K562 (cell line): ENCODE results near the gene PANK2. TPM values are rescaled to one million over a fixed set of nuclear protein-coding genes. Genes with fewer than 3 reads are reported as not detected.
A peak's percentile ranks its signal among the peaks of the same experiment; 100 is the strongest.

Source experiments
- ATAC-seq: fragments of 200-7000 bp; cut with Tn5 transposase; 3 replicates; pipeline ENCODE4 v1.9.1; 2020; ENCODE audit warnings: moderate library complexity
- BruUV-seq: library from RNA; stranded (reverse); fragments of 400-500 nt; replicated peaks from 2 replicates; lab custom pipeline; 2021; lab: Mats Ljungman, UMichigan
- CTCF ChIA-PET: fragments of 300-600 bp; formaldehyde crosslinking; extraction: SDS; loops from one replicate; lab custom pipeline; 2021; ENCODE audit warnings: low intra/inter-chr PET ratio; lab: Yijun Ruan, JAX
- POLR2A ChIA-PET: fragments of 300-600, 350-650 bp; sonication (Branson Sonifier 250); formaldehyde crosslinking; extraction: SDS; loops from one replicate; lab custom pipeline; 2021; ENCODE audit warnings: antibody characterized with exemption, inconsistent platforms; lab: Yijun Ruan, JAX
- DNase-seq, 4 experiments: peaks; one replicate each; pipeline versions ENCODE4 v3.0.0 to v3.0.0-alpha.2; 2011 to 2018; ENCODE audit warnings: low spot score in 3 of 4, mixed read lengths in 3 of 4; ENCODE audit errors: extremely low read depth in 1 of 4
- FAIRE-seq: peaks from 2 replicates; lab custom pipeline; 2011; peaks lifted over from hg19 to GRCh38; lab: Jason Lieb, UNC
- H2AFZ ChIP-seq: 2 replicates; pipeline ENCODE4 v1.6.0; 2011; ENCODE audit warnings: low read depth, low read length, control low read depth, inconsistent platforms
- H3K27ac ChIP-seq: fragments of 200-600 bp; 3 replicates; pipeline ENCODE4 v1.8.0; 2011; ENCODE audit warnings: low read depth, mild to moderate bottlenecking, control low read depth, inconsistent platforms, low read length, moderate library complexity, mixed read lengths; ENCODE audit errors: extremely low read depth
- H3K27me3 ChIP-seq, 2 experiments: fragments of 300-600 bp in 1 of 2; 2 replicates in 1 of 2; 3 replicates in 1 of 2; pipeline versions ENCODE4 v1.6.0 to v1.8.0; 2011; ENCODE audit warnings: inconsistent platforms in 2 of 2, low read length in 2 of 2, mild to moderate bottlenecking in 1 of 2, mixed read lengths in 1 of 2, moderate library complexity in 1 of 2; ENCODE audit not compliant: control insufficient read depth in 2 of 2, insufficient read depth in 2 of 2
- H3K36me3 ChIP-seq: fragments of 300-600 bp; 3 replicates; pipeline ENCODE4 v1.8.0; 2011; ENCODE audit warnings: mild to moderate bottlenecking, low read length, inconsistent platforms; ENCODE audit not compliant: control insufficient read depth, insufficient read depth
- H3K4me1 ChIP-seq, 2 experiments: fragments of 200-600 bp in 1 of 2; replicated peaks in 1 of 2; 2 replicates in 1 of 2; 3 replicates in 1 of 2; pipeline versions ENCODE4 v1.5.1 to v1.8.0; 2011; ENCODE audit warnings: inconsistent platforms in 2 of 2, low read length in 2 of 2, mild to moderate bottlenecking in 1 of 2, mixed read lengths in 1 of 2, moderate library complexity in 1 of 2; ENCODE audit not compliant: control insufficient read depth in 2 of 2, insufficient read depth in 2 of 2
- H3K4me2 ChIP-seq: 2 replicates; pipeline ENCODE4 v1.6.1; 2011; ENCODE audit warnings: low read length, control low read depth, inconsistent platforms, mixed read lengths; ENCODE audit not compliant: insufficient read depth
- H3K4me3 ChIP-seq: fragments of 200-600 bp; sonication (generic), shearing (Covaris generic); 2 replicates; pipeline ENCODE4 v1.5.1; 2016; ENCODE audit warnings: control low read depth, inconsistent platforms
- H3K79me2 ChIP-seq: fragments of 200-600 bp; 3 replicates; pipeline ENCODE4 v1.8.0; 2011; ENCODE audit warnings: low read length, inconsistent platforms; ENCODE audit not compliant: control insufficient read depth, insufficient read depth
- H3K9ac ChIP-seq, 2 experiments: 2 replicates each; pipeline versions ENCODE4 v1.6.0 to v1.6.1; 2011; ENCODE audit warnings: low read depth in 2 of 2, low read length in 2 of 2, control low read depth in 1 of 2, inconsistent platforms in 1 of 2, mild to moderate bottlenecking in 1 of 2, mixed read lengths in 1 of 2; ENCODE audit not compliant: insufficient read depth in 1 of 2
- H3K9me1 ChIP-seq: one replicate; pipeline ENCODE4 v1.6.0; 2011; ENCODE audit warnings: inconsistent platforms, mild to moderate bottlenecking, low read length, moderate library complexity; ENCODE audit not compliant: control insufficient read depth, insufficient read depth
- H3K9me3 ChIP-seq: replicated peaks from 2 replicates; pipeline ENCODE4 v1.5.1; 2011; ENCODE audit warnings: low read depth, low read length, inconsistent platforms; ENCODE audit not compliant: control insufficient read depth, insufficient read depth
- H4K20me1 ChIP-seq: replicated peaks from 2 replicates; pipeline ENCODE4 v1.6.1; 2011; ENCODE audit warnings: low read length, inconsistent platforms, mixed read lengths; ENCODE audit not compliant: control insufficient read depth, insufficient read depth
- BDP1 ChIP-seq: IDR thresholded peaks from 3 replicates; pipeline ENCODE4 v1.6.1; 2011; ENCODE audit not compliant: insufficient read length, insufficient read depth
- CCAR2 ChIP-seq: fragments of 200-400 bp; formaldehyde crosslinking; IDR thresholded peaks from 2 replicates; pipeline ENCODE4 v1.6.1; 2017; ENCODE audit warnings: mild to moderate bottlenecking, low read depth, low read length
- EGR1 ChIP-seq: fragments of 450-650 bp; conservative IDR thresholded peaks from 2 replicates; pipeline ENCODE4 v1.6.1; 2017; ENCODE audit warnings: mild to moderate bottlenecking
- ELF1 ChIP-seq: fragments of 200-800 bp; sonication (Bioruptor generic); IDR thresholded peaks from 2 replicates; pipeline ENCODE4 v1.6.1; 2016; ENCODE audit warnings: missing genetic modification characterization, missing compliant biosample characterization
- ELF4 ChIP-seq: fragments of 450-650 bp; formaldehyde crosslinking; IDR thresholded peaks from 2 replicates; pipeline ENCODE4 v1.4.0; 2022; ENCODE audit warnings: missing genetic modification characterization
- FOXA1 ChIP-seq: fragments of 450-650 bp; IDR thresholded peaks from 2 replicates; pipeline ENCODE4 v1.6.1; 2016; ENCODE audit warnings: mild to moderate bottlenecking, borderline replicate concordance
- KDM4B ChIP-seq, 2 experiments: fragments of 450-650 bp in 1 of 2; sonication (generic) in 1 of 2; IDR thresholded peaks; 2 replicates each; pipeline ENCODE4 v1.6.1; 2016 to 2017; ENCODE audit warnings: borderline replicate concordance in 2 of 2, antibody characterized with exemption in 1 of 2, low read depth in 1 of 2, mild to moderate bottlenecking in 1 of 2
- MAFG ChIP-seq: fragments of 450-650 bp; conservative IDR thresholded peaks from 2 replicates; pipeline ENCODE4 v1.6.1; 2016; ENCODE audit warnings: missing genetic modification characterization, missing compliant biosample characterization
- MTA3 ChIP-seq: fragments of 450-650 bp; formaldehyde crosslinking; IDR thresholded peaks from 2 replicates; pipeline ENCODE4 v1.6.1; 2017; ENCODE audit warnings: mild to moderate bottlenecking, borderline replicate concordance
- POLR3G ChIP-seq: IDR thresholded peaks from 2 replicates; pipeline ENCODE4 v1.6.1; 2011; ENCODE audit not compliant: insufficient read length, insufficient replicate concordance; ENCODE audit errors: extremely low read depth
- TEAD1 ChIP-seq, 2 experiments: fragments of 450-650 bp in 1 of 2; sonication (generic) in 1 of 2; formaldehyde crosslinking; IDR thresholded peaks; 2 replicates each; pipeline versions ENCODE4 v1.4.0 to v1.8.0; 2020 to 2022; ENCODE audit warnings: mild to moderate bottlenecking in 2 of 2, missing genetic modification reagents in 1 of 2
- ZEB2 ChIP-seq: fragments of 450-650 bp; IDR thresholded peaks from 2 replicates; pipeline ENCODE4 v1.6.1; 2016
- ZNF280B ChIP-seq: fragments of 250-450 bp; sonication (Bioruptor Pico); IDR thresholded peaks from 2 replicates; pipeline ENCODE4 v1.5.1; 2021; ENCODE audit warnings: mild to moderate bottlenecking
- ZNF75A ChIP-seq: fragments of 450-650 bp; formaldehyde crosslinking; IDR thresholded peaks from 2 replicates; pipeline ENCODE4 v1.4.0; 2020; ENCODE audit warnings: mild to moderate bottlenecking
- WGBS: fragments of 100-300 bp; shearing (Covaris generic); methylation state at CpG from one replicate; pipeline ENCODE4 v1.1.6; 2016; ENCODE audit warnings: low coverage, mixed read lengths; ENCODE audit not compliant: insufficient coverage; ENCODE audit errors: missing lambda C conversion rate; 5-methylcytosine and 5-hydroxymethylcytosine counted together
- in situ Hi-C: fragments of 300-500 bp; cut with MboI; formaldehyde crosslinking; loops from 4 replicates; pipeline ENCODE4 v1.15.0; 2018; ENCODE audit warnings: inconsistent platforms, mixed read lengths
- intact Hi-C: fragments of 100-400 bp; cut with micrococcal nuclease; formaldehyde crosslinking; loops from 2 replicates; pipeline ENCODE4 v1.14.2; 2022
- polyA plus RNA-seq, 8 experiments: library from polyadenylated mRNA; depleted of rRNA in 4 of 8; stranded (reverse) in 5 of 8; unstranded in 3 of 8; fragments of >200 nt; fragmentation: Nextera tagmentation in 2 of 8; fragmentation: Illumina TruSeq in 1 of 8; extraction: Ambion mirVana in 2 of 8; extraction: Trizol in 1 of 8; gene quantifications; 2 replicates each; pipeline versions ENCODE4 v1.2.1 to v1.2.3, GENCODE V29; 2011 to 2014; ENCODE audit warnings: inconsistent platforms in 1 of 8, missing spikeins in 1 of 8
- total RNA-seq, 7 experiments: library from RNA; depleted of rRNA in 6 of 7; stranded (reverse); fragments of >200 nt in 6 of 7; fragmentation: Illumina TruSeq in 2 of 7; extraction: Trizol in 2 of 7; gene quantifications; 2 replicates each; pipeline versions ENCODE4 v1.2.1 to v1.2.3, GENCODE V29; 2011 to 2021; ENCODE audit warnings: low replicate concordance in 1 of 7
- TF ChIP-seq, protein P1 (sequence below): sonication (generic); formaldehyde crosslinking; IDR thresholded peaks from 2 replicates; pipeline ENCODE4 v1.8.0; 2022; ENCODE audit warnings: mild to moderate bottlenecking, missing genetic modification reagents
- TF ChIP-seq, protein P2 (sequence below): sonication (generic); formaldehyde crosslinking; IDR thresholded peaks from 2 replicates; pipeline ENCODE4 v1.8.1; 2023; ENCODE audit warnings: mild to moderate bottlenecking, missing genetic modification reagents

The PANK2 gene
- total and polyA plus RNA-seq, 9 of the 15 experiments (the other 6 are each of a cell fraction or from before 2014, with no cell fraction given) = 14.9 to 43.5 (median 31.4) TPM

DNA sequence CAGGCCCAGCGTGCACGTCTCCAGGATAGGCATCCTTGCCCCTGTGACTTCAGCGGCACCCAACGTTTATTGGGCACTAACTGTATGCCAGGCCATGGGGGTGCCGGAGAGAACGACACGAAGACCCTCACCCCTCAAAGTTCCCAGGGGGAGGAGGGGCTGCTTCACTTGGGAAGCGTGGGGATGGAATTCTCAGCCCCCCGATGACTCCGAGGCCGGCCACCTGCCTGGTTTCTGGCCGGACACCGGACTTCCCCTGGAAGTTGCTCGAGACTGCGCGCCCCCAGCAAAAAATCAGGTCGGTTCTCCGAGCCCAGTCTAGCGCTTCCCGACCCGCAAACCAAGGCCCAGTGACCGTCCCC, 42.8 kb upstream of the PANK2 start:
- FAIRE-seq (no peak), ATAC-seq (no peak), DNase-seq (no peak)
- H3K4me1 ChIP-seq = peaks cover 33 to 44% of the 10 kb centered on the region in 2 experiments; a peak in 4 of 5 replicates
- peaks cover 16% of the 10 kb centered on the region; the same call in 2 of the 3 replicates for H3K36me3 ChIP-seq
- in situ Hi-C loops (no loop called here), intact Hi-C loops (loop anchor here (2.0 to 5.0 kb wide), 2 partner anchors 26 to 59 kb away; partner anchors contain the start of genes AP5S1 and CENPB)
- ChIA-PET POLR2A (interaction anchor here (0.7 kb wide), 1 partner anchor 59 kb away, joined by 3 read pairs; no protein-coding TSS in a partner anchor), CTCF (no interaction called here)
- peak overlapping the region; percentile 91 for H3K4me2 ChIP-seq
- 0% methylated on average over 11 of the region's 22 CpGs for WGBS
- peak overlapping the region; percentile 88 for H3K27ac ChIP-seq
- H3K4me3 ChIP-seq = peak overlapping the region; percentile 81
- H2AFZ ChIP-seq = peak overlapping the region; percentile 68
- BruUV-seq = no TSS peak
- H3K9me3 ChIP-seq = no peaks in the 10 kb centered on the region
- no peaks in the 10 kb centered on the region for H3K27me3 ChIP-seq
- H3K9me1 ChIP-seq = no peaks in the 10 kb centered on the region
- H3K79me2 ChIP-seq = peaks cover 28% of the 10 kb centered on the region
- peak overlapping the region; percentile 85 to 96 for H3K9ac ChIP-seq
- no peaks in the 10 kb centered on the region for H4K20me1 ChIP-seq
- TF ChIP-seq KDM4B (IDR thresholded peaks at IDR 0.05; ENCODE audit: borderline replicate concordance in 2 of 2, low read depth in 1 of 2) (no peak), ELF1 (tag) (peak; percentile 48; the same call in 1 of the 2 replicates), CCAR2 (no peak), BDP1 (no peak), ZNF280B (CRISPR knock-in tag) (no peak), FOXA1 (no peak), ZEB2 (no peak), POLR3G (no peak), ZNF75A (no peak), MAFG (tag) (no peak), MTA3 (no peak), TEAD1 (CRISPR knock-in tag; IDR thresholded peaks at IDR 0.05) (no peak), EGR1 (no peak), ELF4 (CRISPR knock-in tag) (no peak)
- TF ChIP-seq, protein P1, sequence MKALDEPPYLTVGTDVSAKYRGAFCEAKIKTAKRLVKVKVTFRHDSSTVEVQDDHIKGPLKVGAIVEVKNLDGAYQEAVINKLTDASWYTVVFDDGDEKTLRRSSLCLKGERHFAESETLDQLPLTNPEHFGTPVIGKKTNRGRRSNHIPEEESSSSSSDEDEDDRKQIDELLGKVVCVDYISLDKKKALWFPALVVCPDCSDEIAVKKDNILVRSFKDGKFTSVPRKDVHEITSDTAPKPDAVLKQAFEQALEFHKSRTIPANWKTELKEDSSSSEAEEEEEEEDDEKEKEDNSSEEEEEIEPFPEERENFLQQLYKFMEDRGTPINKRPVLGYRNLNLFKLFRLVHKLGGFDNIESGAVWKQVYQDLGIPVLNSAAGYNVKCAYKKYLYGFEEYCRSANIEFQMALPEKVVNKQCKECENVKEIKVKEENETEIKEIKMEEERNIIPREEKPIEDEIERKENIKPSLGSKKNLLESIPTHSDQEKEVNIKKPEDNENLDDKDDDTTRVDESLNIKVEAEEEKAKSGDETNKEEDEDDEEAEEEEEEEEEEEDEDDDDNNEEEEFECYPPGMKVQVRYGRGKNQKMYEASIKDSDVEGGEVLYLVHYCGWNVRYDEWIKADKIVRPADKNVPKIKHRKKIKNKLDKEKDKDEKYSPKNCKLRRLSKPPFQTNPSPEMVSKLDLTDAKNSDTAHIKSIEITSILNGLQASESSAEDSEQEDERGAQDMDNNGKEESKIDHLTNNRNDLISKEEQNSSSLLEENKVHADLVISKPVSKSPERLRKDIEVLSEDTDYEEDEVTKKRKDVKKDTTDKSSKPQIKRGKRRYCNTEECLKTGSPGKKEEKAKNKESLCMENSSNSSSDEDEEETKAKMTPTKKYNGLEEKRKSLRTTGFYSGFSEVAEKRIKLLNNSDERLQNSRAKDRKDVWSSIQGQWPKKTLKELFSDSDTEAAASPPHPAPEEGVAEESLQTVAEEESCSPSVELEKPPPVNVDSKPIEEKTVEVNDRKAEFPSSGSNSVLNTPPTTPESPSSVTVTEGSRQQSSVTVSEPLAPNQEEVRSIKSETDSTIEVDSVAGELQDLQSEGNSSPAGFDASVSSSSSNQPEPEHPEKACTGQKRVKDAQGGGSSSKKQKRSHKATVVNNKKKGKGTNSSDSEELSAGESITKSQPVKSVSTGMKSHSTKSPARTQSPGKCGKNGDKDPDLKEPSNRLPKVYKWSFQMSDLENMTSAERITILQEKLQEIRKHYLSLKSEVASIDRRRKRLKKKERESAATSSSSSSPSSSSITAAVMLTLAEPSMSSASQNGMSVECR = no peak
- TF ChIP-seq, protein P2, sequence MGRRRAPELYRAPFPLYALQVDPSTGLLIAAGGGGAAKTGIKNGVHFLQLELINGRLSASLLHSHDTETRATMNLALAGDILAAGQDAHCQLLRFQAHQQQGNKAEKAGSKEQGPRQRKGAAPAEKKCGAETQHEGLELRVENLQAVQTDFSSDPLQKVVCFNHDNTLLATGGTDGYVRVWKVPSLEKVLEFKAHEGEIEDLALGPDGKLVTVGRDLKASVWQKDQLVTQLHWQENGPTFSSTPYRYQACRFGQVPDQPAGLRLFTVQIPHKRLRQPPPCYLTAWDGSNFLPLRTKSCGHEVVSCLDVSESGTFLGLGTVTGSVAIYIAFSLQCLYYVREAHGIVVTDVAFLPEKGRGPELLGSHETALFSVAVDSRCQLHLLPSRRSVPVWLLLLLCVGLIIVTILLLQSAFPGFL (CRISPR knock-in tag) = no peak
